Stromal cell of bone marrow (primary cell): ENCODE data around the gene GID8.
A peak's percentile ranks its signal among the peaks of the same experiment; 100 is the strongest.

Experiments used
- DNase-seq: peaks from one replicate; pipeline ENCODE4 v3.0.0-alpha.2; 2012; ENCODE audit warnings: low read depth

Gene GID8

GRCh38 chr20:62938105-62938888 is at the start of gene GID8:
TSS of gene GID8 (plus strand) at chr20:62938147. CDS start at chr20:62941503, 3,356 bp downstream.
- DNase-seq, result no peak

GRCh38 chr20:62888406-62888805 is 49.5 kb upstream of the GID8 start:
- no peak for DNase-seq

DNA sequence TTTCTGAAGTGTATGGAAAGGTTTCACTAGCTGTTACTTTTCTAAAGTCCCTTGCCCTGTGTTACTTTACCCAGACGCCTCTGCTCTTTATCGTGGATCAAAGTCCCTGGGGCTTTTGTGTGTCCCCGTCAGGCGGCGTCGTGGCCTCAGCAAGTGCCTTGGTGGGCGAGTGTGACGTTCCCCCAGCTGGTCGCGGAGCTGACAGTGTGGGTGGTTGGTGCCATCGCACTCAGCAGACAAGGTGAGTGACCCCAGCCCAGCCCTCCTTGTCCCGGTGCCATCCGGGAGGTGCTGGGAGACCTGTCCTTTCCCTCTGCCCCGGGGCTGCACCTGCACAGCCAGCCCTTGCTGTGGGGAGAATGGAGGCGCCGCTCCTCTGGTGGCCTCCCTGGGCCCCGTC is 49.0 kb upstream of the GID8 start:
- DNase-seq, result no peak

GRCh38 chr20:62889411-62889810 is 48.5 kb upstream of the GID8 start:
- no peak for DNase-seq

GRCh38 chr20:62889871-62890270 is 48.1 kb upstream of the GID8 start:
- no peak for DNase-seq

DNA sequence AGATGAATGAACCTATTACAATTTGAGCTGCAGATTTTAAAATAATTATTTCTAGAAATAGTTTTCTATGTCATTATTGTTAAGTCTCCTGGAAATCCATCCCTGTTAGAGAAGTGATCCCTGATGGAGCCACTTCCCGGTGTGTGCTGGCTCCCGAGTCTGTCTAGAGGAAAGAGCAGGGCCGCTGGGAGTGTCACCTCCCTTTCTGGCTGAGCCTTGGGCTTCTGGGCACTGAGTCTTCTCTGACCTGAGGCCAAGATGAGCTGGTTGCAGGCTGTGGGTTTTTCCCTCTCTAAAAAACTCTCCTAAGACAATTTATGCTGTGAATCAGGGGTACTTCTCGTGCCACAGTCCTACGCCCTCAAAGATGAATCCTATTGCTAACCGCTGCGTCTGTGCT is 47.5 kb upstream of the GID8 start:
- no peak for DNase-seq

GRCh38 chr20:62891111-62891510 is 46.8 kb upstream of the GID8 start:
- no peak for DNase-seq

GRCh38 chr20:62892348-62893304 is 45.3 kb upstream of the GID8 start:
- DNase-seq, result no peak

DNA sequence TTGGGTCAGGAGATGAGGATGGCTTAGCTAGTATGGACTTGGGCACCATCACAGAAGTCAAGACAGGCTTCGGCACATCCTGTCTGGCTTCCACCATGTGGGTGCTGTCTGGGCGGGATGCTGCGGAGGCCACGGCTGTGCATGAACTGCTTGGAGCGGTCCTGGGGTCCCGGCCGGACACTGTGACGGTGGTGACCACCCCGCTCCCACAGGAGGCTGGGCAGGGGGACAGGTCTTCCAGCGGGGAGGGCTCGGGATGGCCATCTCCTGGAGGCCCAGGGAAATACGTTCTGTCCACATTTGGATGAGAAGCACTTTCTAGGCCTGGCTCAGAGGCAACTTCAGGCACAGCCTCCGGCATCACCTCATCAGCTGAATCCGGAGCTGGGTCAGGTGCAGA is 44.2 kb upstream of the GID8 start:
- no peak for DNase-seq

DNA sequence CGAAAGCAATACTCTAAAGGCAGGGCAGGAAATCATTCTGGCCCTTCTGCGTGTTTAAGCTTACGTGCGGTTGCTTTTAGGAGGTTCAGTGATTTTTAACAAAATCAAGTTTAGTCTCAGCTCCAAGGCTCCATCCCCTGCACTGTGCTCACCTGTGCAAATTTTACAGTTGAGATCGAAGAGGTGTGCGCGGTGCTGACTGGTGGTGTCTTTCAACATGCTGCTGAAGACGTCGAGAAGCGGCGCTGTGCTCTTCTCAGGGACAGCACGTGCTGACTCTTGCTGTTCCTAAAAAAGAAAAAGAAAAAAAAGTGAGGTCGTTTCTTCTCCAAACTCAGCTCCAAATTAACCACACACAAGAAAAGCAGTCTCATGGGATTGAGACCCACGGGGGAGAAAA is 43.7 kb upstream of the GID8 start:
- DNase-seq, result no peak

GRCh38 chr20:62895539-62895938 is 42.4 kb upstream of the GID8 start:
- DNase-seq, result no peak

DNA sequence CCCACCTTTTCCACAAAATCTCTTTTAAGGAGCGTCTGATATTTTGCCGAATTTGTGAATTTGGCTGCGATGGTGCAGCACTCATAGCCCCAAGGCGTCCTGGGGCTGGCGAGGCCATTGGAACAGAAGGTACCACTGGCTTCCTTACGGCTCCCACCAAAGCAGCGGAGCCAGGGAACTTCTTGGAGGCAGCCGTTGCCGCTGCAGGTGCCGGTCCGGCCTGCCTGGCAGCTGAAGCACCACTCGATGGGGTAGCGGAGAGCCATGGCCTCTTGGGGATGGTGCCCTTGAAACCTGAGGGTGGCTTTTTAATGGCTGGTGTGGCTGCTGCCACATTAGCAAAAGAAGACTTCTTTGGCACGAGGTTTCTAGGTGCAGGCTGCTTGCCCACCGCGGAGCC is 41.4 kb upstream of the GID8 start:
- no peak for DNase-seq

- DNase-seq, result no peak
These were observed 40.3 kb upstream of the GID8 start for GRCh38 chr20:62897666-62898065.

- DNase-seq, result no peak
These were observed 39.6 kb upstream of the GID8 start for GRCh38 chr20:62898093-62898964.

- DNase-seq, result no peak
These were observed 38.8 kb upstream of the GID8 start for GRCh38 chr20:62898970-62899632.

GRCh38 chr20:62899633-62900051 is 38.3 kb upstream of the GID8 start:
- no peak for DNase-seq

GRCh38 chr20:62900052-62900691 is 37.8 kb upstream of the GID8 start:
- DNase-seq, result peak; percentile 40

GRCh38 chr20:62900692-62901584 is 37.0 kb upstream of the GID8 start:
- DNase-seq, result no peak

DNA sequence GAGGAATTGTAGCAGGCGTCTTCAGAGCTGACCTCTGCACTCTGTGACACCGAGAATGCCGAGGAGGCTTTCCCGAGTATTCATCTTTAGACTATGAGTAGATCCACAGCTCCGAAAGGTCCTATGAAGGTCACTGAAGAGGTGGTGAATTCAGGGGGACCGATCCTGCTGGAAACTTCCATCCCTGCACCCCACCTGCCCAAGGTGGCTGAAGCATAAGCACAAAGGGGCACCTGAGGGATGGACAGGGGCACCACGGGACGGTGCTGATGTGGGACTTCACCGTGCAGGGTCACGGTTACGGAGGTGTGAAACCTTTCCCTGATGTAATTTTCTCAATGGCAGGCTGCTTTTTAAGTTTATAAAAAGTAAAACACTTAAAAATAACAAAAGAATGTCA is 36.1 kb upstream of the GID8 start:
- DNase-seq, result no peak
